Neural cell (in vitro differentiated cells): ENCODE results near the gene NDRG2.

ENCODE experiments used
- CTCF ChIP-seq: fragments of 450-650 bp; IDR thresholded peaks from 2 replicates; pipeline ENCODE4 v1.5.1; 2014; ENCODE audit warnings: antibody characterized with exemption, mild to moderate bottlenecking, moderate library complexity; ENCODE audit not compliant: poor library complexity, severe bottlenecking
- EZH2 ChIP-seq: fragments of 200-600, 300-800 bp; shearing (Covaris generic), sonication (generic); IDR thresholded peaks from 2 replicates; pipeline ENCODE4 v1.6.1; 2014; ENCODE audit warnings: antibody characterized with exemption, low read length, borderline replicate concordance, mild to moderate bottlenecking; ENCODE audit not compliant: insufficient read depth, poor library complexity, severe bottlenecking
- RAD21 ChIP-seq: fragments of 450-650 bp; conservative IDR thresholded peaks from 2 replicates; pipeline ENCODE4 v1.6.1; 2014; ENCODE audit warnings: antibody characterized with exemption, mild to moderate bottlenecking, moderate library complexity
- TF ChIP-seq, protein P1 (sequence below): IDR thresholded peaks from 2 replicates; pipeline ENCODE4 v1.6.1; 2012; ENCODE audit warnings: borderline replicate concordance

DNA sequence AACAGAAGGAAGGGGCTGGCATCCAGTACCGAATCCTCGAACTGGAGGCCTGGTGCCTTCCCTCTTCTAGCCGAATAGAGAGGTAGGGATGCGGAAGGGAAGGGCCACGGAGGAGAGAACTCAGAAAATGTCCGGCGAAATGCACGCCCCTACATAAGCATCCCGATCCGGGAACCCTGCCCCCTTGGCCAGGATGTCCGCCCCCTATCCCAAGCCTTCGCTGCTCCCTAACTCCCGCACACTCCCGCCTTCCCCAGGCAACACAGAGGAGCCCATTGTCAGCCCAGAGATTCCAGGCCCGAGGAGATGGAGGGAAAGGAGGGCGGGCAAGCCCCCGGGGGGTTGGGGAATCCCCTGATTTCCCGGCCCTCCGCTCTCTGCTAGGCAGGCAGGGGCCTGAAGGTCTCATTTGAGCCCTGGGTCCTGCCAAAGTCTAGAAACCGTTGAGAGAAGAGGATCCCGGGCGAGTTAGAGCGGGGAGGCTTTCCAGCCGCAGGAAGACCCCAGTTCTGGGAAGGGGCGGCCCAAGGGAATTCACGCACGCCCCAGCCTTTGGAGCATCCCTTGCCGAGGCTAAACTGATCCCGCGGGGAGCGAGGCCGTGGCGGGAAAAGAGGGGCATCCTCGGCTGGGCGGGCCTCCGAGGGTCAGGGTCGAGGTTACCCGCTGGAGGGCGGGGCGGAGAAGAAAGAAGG is 44.7 kb upstream of the NDRG2 start:
- TF ChIP-seq CTCF (no peak), EZH2 (no peak), RAD21 (no peak)
- TF ChIP-seq, protein P1, sequence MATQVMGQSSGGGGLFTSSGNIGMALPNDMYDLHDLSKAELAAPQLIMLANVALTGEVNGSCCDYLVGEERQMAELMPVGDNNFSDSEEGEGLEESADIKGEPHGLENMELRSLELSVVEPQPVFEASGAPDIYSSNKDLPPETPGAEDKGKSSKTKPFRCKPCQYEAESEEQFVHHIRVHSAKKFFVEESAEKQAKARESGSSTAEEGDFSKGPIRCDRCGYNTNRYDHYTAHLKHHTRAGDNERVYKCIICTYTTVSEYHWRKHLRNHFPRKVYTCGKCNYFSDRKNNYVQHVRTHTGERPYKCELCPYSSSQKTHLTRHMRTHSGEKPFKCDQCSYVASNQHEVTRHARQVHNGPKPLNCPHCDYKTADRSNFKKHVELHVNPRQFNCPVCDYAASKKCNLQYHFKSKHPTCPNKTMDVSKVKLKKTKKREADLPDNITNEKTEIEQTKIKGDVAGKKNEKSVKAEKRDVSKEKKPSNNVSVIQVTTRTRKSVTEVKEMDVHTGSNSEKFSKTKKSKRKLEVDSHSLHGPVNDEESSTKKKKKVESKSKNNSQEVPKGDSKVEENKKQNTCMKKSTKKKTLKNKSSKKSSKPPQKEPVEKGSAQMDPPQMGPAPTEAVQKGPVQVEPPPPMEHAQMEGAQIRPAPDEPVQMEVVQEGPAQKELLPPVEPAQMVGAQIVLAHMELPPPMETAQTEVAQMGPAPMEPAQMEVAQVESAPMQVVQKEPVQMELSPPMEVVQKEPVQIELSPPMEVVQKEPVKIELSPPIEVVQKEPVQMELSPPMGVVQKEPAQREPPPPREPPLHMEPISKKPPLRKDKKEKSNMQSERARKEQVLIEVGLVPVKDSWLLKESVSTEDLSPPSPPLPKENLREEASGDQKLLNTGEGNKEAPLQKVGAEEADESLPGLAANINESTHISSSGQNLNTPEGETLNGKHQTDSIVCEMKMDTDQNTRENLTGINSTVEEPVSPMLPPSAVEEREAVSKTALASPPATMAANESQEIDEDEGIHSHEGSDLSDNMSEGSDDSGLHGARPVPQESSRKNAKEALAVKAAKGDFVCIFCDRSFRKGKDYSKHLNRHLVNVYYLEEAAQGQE = peak; percentile 54
